Measurements from ENCODE around the gene PRSS23. TPM values are rescaled to one million over a fixed set of nuclear protein-coding genes. Genes with fewer than 3 reads are reported as not detected.

PRSS23 gene
- total and polyA plus RNA-seq, 2 donors (not counting 3 experiments of a cell fraction or from before 2014, with no cell fraction given): 146 to 278 TPM

GRCh38 chr11:86783661-86784060, 16.7 kb upstream of the PRSS23 start:
- no peaks in the 10 kb centered on the region for H3K4me1 ChIP-seq (ENCODE audit: control insufficient read depth, extremely low read depth, insufficient read depth, low read length)
- no peaks in the 10 kb centered on the region for H4K20me1 ChIP-seq (replicated peaks; ENCODE audit: control insufficient read depth, extremely low read depth, insufficient read depth, low read length)
- H3K9me3 ChIP-seq (replicated peaks; ENCODE audit: control insufficient read depth, insufficient read depth, low read length): no peaks in the 10 kb centered on the region
- no peak overlapping the region for H3K4me3 ChIP-seq (replicated peaks in 1 of 3; ENCODE audit: insufficient read depth in 1 of 3, low read depth in 1 of 3, low read length in 3 of 3)
- H3K9ac ChIP-seq (replicated peaks; ENCODE audit: extremely low read depth, insufficient read depth, low read length): no peak overlapping the region
- dilution Hi-C loops (cut with MboI; ENCODE audit: extremely low pct_ligation_motif_present, low sequenced_read_pairs) (no loop called here), intact Hi-C loops (cut with micrococcal nuclease) (no loop called here)
- no peaks in the 10 kb centered on the region for H3K36me3 ChIP-seq (ENCODE audit: control insufficient read depth in 2 of 2, extremely low read depth in 1 of 2, insufficient read depth in 2 of 2, low read length in 2 of 2)
- H3K27me3 ChIP-seq (ENCODE audit: control insufficient read depth in 2 of 2, insufficient read depth in 2 of 2, low read length in 2 of 2): no peaks in the 10 kb centered on the region
- no peak for DNase-seq (ENCODE audit: low read depth, low spot score)
- BruUV-seq (replicated peaks): no TSS peak
- POLR2A ChIA-PET: no interaction called here
- no peaks in the 10 kb centered on the region for H3K9me1 ChIP-seq (replicated peaks; ENCODE audit: control insufficient read depth, extremely low read depth, insufficient read depth, low read length)
- no peaks in the 10 kb centered on the region for H3K79me2 ChIP-seq (ENCODE audit: control insufficient read depth, insufficient read depth, low read length)
- no peak overlapping the region for H3K27ac ChIP-seq (ENCODE audit: insufficient read depth, low read depth, low read length)
- TF ChIP-seq GATA2 (IDR thresholded peaks at IDR 0.05; ENCODE audit: insufficient read depth, insufficient read length, low read depth, low read length): no peak
- TF ChIP-seq FOS (IDR thresholded peaks at IDR 0.05; ENCODE audit: borderline replicate concordance, insufficient read depth, low read length): no peak
- TF ChIP-seq POLR2AphosphoS5 (IDR thresholded peaks at IDR 0.05; ENCODE audit: insufficient read depth, low read depth, low read length): no peak
- TF ChIP-seq JUN (IDR thresholded peaks at IDR 0.05; ENCODE audit: borderline replicate concordance, insufficient read depth, insufficient read length, low read depth): no peak
- no peak overlapping the region for H2AFZ ChIP-seq (ENCODE audit: low read depth, low read length)
- H3K4me2 ChIP-seq (ENCODE audit: insufficient read depth, low read length): no peak overlapping the region
- no peak for FAIRE-seq
- CTCF ChIA-PET: interaction anchor here (0.6 to 1.3 kb wide), 5 partner anchors 9 to 42 kb away, joined by 3 read pairs; no protein-coding TSS in a partner anchor

- Histone ChIP-seq H2AFZ (ENCODE audit: low read depth, low read length) (no peak overlapping the region), H3K9me3 (replicated peaks; ENCODE audit: control insufficient read depth, insufficient read depth, low read length) (no peaks in the 10 kb centered on the region), H3K4me1 (ENCODE audit: control insufficient read depth, extremely low read depth, insufficient read depth, low read length) (no peaks in the 10 kb centered on the region), H3K27me3 (ENCODE audit: control insufficient read depth in 2 of 2, insufficient read depth in 2 of 2, low read length in 2 of 2) (no peaks in the 10 kb centered on the region), H3K9me1 (replicated peaks; ENCODE audit: control insufficient read depth, extremely low read depth, insufficient read depth, low read length) (no peaks in the 10 kb centered on the region), H3K27ac (ENCODE audit: insufficient read depth, low read depth, low read length) (no peak overlapping the region), H3K36me3 (ENCODE audit: control insufficient read depth in 2 of 2, extremely low read depth in 1 of 2, insufficient read depth in 2 of 2, low read length in 2 of 2) (no peaks in the 10 kb centered on the region), H3K4me3 (replicated peaks in 1 of 3; ENCODE audit: insufficient read depth in 1 of 3, low read depth in 1 of 3, low read length in 3 of 3) (no peak overlapping the region), H3K4me2 (ENCODE audit: insufficient read depth, low read length) (no peak overlapping the region), H3K9ac (replicated peaks; ENCODE audit: extremely low read depth, insufficient read depth, low read length) (no peak overlapping the region), H3K79me2 (ENCODE audit: control insufficient read depth, insufficient read depth, low read length) (no peaks in the 10 kb centered on the region), H4K20me1 (replicated peaks; ENCODE audit: control insufficient read depth, extremely low read depth, insufficient read depth, low read length) (no peaks in the 10 kb centered on the region)
- no peak for DNase-seq (ENCODE audit: low read depth, low spot score)
- CTCF ChIA-PET: interaction anchor here (0.7 to 1.3 kb wide), 5 partner anchors 8 to 24 kb away, joined by 3 read pairs; no protein-coding TSS in a partner anchor
- dilution Hi-C loops (cut with MboI; ENCODE audit: extremely low pct_ligation_motif_present, low sequenced_read_pairs) (no loop called here), intact Hi-C loops (cut with micrococcal nuclease) (no loop called here)
- no peak for FAIRE-seq
- no peak for TF ChIP-seq FOS (IDR thresholded peaks at IDR 0.05; ENCODE audit: borderline replicate concordance, insufficient read depth, low read length)
- POLR2A ChIA-PET: no interaction called here
- no TSS peak for BruUV-seq (replicated peaks)
Observed at GRCh38 chr11:86784241-86784681, 16.1 kb upstream of the PRSS23 start.

Data from endothelial cell of umbilical vein (primary cell).